Body of pancreas (tissue), 4 donors: Measurements from ENCODE around the gene BEND3.

Source experiments
- POLR2A ChIP-seq, 3 donors: fragments of 450-650 bp; IDR thresholded peaks; one replicate each; pipeline ENCODE4 v1.6.1; 2016; ENCODE audit warnings: antibody characterized with exemption in 3 of 3, mild to moderate bottlenecking in 2 of 3
- TF ChIP-seq, protein P1 (sequence below), 7 experiments: fragments of 450-650 bp in 4 of 7; fragments of 200-600 bp in 3 of 7; sonication (generic) in 3 of 7; IDR thresholded peaks; one replicate each; pipeline ENCODE4 v1.5.1; 2016 to 2019; ENCODE audit warnings: antibody characterized with exemption in 7 of 7

GRCh38 chr6:107101686-107102413, 13.5 kb downstream of the BEND3 start:
- TF ChIP-seq, protein P1, sequence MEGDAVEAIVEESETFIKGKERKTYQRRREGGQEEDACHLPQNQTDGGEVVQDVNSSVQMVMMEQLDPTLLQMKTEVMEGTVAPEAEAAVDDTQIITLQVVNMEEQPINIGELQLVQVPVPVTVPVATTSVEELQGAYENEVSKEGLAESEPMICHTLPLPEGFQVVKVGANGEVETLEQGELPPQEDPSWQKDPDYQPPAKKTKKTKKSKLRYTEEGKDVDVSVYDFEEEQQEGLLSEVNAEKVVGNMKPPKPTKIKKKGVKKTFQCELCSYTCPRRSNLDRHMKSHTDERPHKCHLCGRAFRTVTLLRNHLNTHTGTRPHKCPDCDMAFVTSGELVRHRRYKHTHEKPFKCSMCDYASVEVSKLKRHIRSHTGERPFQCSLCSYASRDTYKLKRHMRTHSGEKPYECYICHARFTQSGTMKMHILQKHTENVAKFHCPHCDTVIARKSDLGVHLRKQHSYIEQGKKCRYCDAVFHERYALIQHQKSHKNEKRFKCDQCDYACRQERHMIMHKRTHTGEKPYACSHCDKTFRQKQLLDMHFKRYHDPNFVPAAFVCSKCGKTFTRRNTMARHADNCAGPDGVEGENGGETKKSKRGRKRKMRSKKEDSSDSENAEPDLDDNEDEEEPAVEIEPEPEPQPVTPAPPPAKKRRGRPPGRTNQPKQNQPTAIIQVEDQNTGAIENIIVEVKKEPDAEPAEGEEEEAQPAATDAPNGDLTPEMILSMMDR (IDR thresholded peaks at IDR 0.05): no peak
- no peak for TF ChIP-seq POLR2A (IDR thresholded peaks at IDR 0.05)
